Body of pancreas (tissue), 4 donors: ENCODE results near the gene ACOT7. TPM values are rescaled to one million over a fixed set of nuclear protein-coding genes. Genes with fewer than 3 reads are reported as not detected.
"Not testable (repeated sequence)": the region's sequence is repeated elsewhere in the genome, so short reads cannot be mapped to it uniquely, and the experiment has no call there.

Experiments
- ATAC-seq: fragments of 150-250 bp; one replicate; pipeline ENCODE4 v1.9.1; 2016
- DNase-seq, 4 donors: peaks; one replicate each; pipeline ENCODE4 v3.0.0-alpha.2; 2019
- H3K27ac ChIP-seq, 4 donors: fragments of 200-600 bp; sonication (generic); 1 replicate in 3 of 4; 2 replicates in 1 of 4; pipeline versions ENCODE4 v1.5.1 to v1.6.1; 2016 to 2019; ENCODE audit warnings: mild to moderate bottlenecking in 1 of 4, mixed read lengths in 1 of 4, moderate library complexity in 1 of 4
- H3K27me3 ChIP-seq, 2 donors: fragments of 200-600 bp; sonication (generic); one replicate each; pipeline ENCODE4 v1.6.0; 2016; ENCODE audit warnings: mild to moderate bottlenecking in 1 of 2
- H3K36me3 ChIP-seq, 2 donors: fragments of 200-600 bp; sonication (generic); replicated peaks in 1 of 2; 2 replicates each; pipeline ENCODE4 v1.5.1; 2016; ENCODE audit warnings: low read depth in 2 of 2; ENCODE audit not compliant: insufficient read depth in 1 of 2
- H3K4me1 ChIP-seq: fragments of 200-600 bp; sonication (generic); one replicate; pipeline ENCODE4 v1.6.0; 2016
- H3K4me3 ChIP-seq, 2 donors: fragments of 200-600 bp; sonication (generic); 1 replicate in 1 of 2; 2 replicates in 1 of 2; pipeline ENCODE4 v1.5.1; 2016 to 2019
- H3K9me3 ChIP-seq, 3 donors: fragments of 200-600 bp; sonication (generic); 1 replicate in 2 of 3; 2 replicates in 1 of 3; pipeline ENCODE4 v1.5.1; 2016
- CTCF ChIP-seq, 7 experiments: fragments of 450-650 bp in 4 of 7; fragments of 200-600 bp in 3 of 7; sonication (generic) in 3 of 7; IDR thresholded peaks; one replicate each; pipeline ENCODE4 v1.5.1; 2016 to 2019; ENCODE audit warnings: antibody characterized with exemption in 7 of 7
- POLR2A ChIP-seq, 3 donors: fragments of 450-650 bp; IDR thresholded peaks; one replicate each; pipeline ENCODE4 v1.6.1; 2016; ENCODE audit warnings: antibody characterized with exemption in 3 of 3, mild to moderate bottlenecking in 2 of 3
- WGBS, 2 donors: methylation state at CpG; one replicate each; pipeline ENCODE4 v1.1.5; 2017; 5-methylcytosine and 5-hydroxymethylcytosine counted together
- intact Hi-C: fragments of 100-400 bp; cut with DNase I; formaldehyde crosslinking; loops from one replicate; pipeline ENCODE4 v1.15.1; 2023
- total RNA-seq, 2 donors: library from RNA; depleted of rRNA; stranded (reverse); fragments of >200 nt; gene quantifications; one replicate each; pipeline ENCODE4 v1.1.0, GENCODE V29; 2016

ACOT7 gene
- total RNA-seq, 2 donors from 2014 or later = 6.0 to 33.0 TPM

GRCh38 chr1:6408023-6408422, 14.5 kb upstream of the ACOT7 start:
- ATAC-seq (no peak), DNase-seq (no peak)
- H3K36me3 ChIP-seq = no peaks in the 10 kb centered on the region
- no peak overlapping the region for H3K4me3 ChIP-seq
- H3K9me3 ChIP-seq = no peaks in the 10 kb centered on the region
- no peaks in the 10 kb centered on the region for H3K4me1 ChIP-seq
- WGBS, 2 donors = 73 to 76% methylated on average over 6 of the region's 6 CpGs
- H3K27ac ChIP-seq = no peak overlapping the region
- H3K27me3 ChIP-seq = no peaks in the 10 kb centered on the region
- TF ChIP-seq CTCF (IDR thresholded peaks at IDR 0.05) = no peak
- no peak for TF ChIP-seq POLR2A (IDR thresholded peaks at IDR 0.05)
- intact Hi-C loops = loop anchor here (5.0 kb wide), 1 partner anchor 51 kb away; no protein-coding TSS in a partner anchor

GRCh38 chr1:6401673-6402072, 8.1 kb upstream of the ACOT7 start:
- WGBS, 2 donors = 52 to 57% methylated on average over 6 of the region's 6 CpGs
- DNase-seq (no peak), ATAC-seq (no peak)

GRCh38 chr1:6399294-6399693, 5.7 kb upstream of the ACOT7 start:
- intact Hi-C loops = no loop called here
- WGBS, 2 donors = 79 to 81% methylated on average over 3 of the region's 3 CpGs
- no peak for TF ChIP-seq CTCF (IDR thresholded peaks at IDR 0.05)
- no peak for TF ChIP-seq POLR2A (IDR thresholded peaks at IDR 0.05)

More at GRCh38 chr1:6401673-6402072, 8.1 kb upstream of the ACOT7 start:
- Histone ChIP-seq H3K4me3 (no peak overlapping the region), H3K36me3 (no peaks in the 10 kb centered on the region), H3K9me3 (no peaks in the 10 kb centered on the region), H3K27ac (no peak overlapping the region), H3K27me3 (no peaks in the 10 kb centered on the region), H3K4me1 (no peaks in the 10 kb centered on the region)
- intact Hi-C loops = loop anchor here (5.0 kb wide), 2 partner anchors 34 to 154 kb away; no protein-coding TSS in a partner anchor
- no peak for TF ChIP-seq CTCF (IDR thresholded peaks at IDR 0.05)
- TF ChIP-seq POLR2A (IDR thresholded peaks at IDR 0.05) = no peak

GRCh38 chr1:6397844-6398441, 4.4 kb upstream of the ACOT7 start:
- WGBS, 2 donors = 50 to 51% methylated on average over 10 of the region's 10 CpGs
- H3K4me3 ChIP-seq = no peak overlapping the region
- no peak overlapping the region for H3K27ac ChIP-seq
- no peaks in the 10 kb centered on the region for H3K27me3 ChIP-seq
- H3K4me1 ChIP-seq = peaks cover 4% of the 10 kb centered on the region
- ATAC-seq (no peak), DNase-seq (no peak)
- no peaks in the 10 kb centered on the region for H3K9me3 ChIP-seq
- intact Hi-C loops = no loop called here
- H3K36me3 ChIP-seq = no peaks in the 10 kb centered on the region
- TF ChIP-seq POLR2A (IDR thresholded peaks at IDR 0.05) (no peak), CTCF (IDR thresholded peaks at IDR 0.05) (no peak)

More at GRCh38 chr1:6399294-6399693, 5.7 kb upstream of the ACOT7 start:
- no peaks in the 10 kb centered on the region for H3K9me3 ChIP-seq
- no peak for DNase-seq
- H3K4me3 ChIP-seq = no peak overlapping the region
- H3K4me1 ChIP-seq = peaks cover 1% of the 10 kb centered on the region
- ATAC-seq = no peak
- no peaks in the 10 kb centered on the region for H3K27me3 ChIP-seq
- H3K27ac ChIP-seq = no peak overlapping the region
- no peaks in the 10 kb centered on the region for H3K36me3 ChIP-seq

- Histone ChIP-seq H3K4me3 (no peak overlapping the region), H3K36me3 (no peaks in the 10 kb centered on the region), H3K9me3 (no peaks in the 10 kb centered on the region), H3K4me1 (peaks cover 13% of the 10 kb centered on the region), H3K27me3 (no peaks in the 10 kb centered on the region), H3K27ac (no peak overlapping the region)
- no peak for ATAC-seq
- no peak for DNase-seq
- TF ChIP-seq POLR2A (IDR thresholded peaks at IDR 0.05) (no peak), CTCF (IDR thresholded peaks at IDR 0.05) (peak in 1 of 7 experiments; percentile 9)
- intact Hi-C loops = no loop called here
Measured at GRCh38 chr1:6396998-6397397, 3.4 kb upstream of the ACOT7 start.

GRCh38 chr1:6395781-6396244, 2.2 kb upstream of the ACOT7 start:
- H3K27ac ChIP-seq, H3K36me3 ChIP-seq, ATAC-seq, H3K27me3 ChIP-seq, H3K4me3 ChIP-seq, DNase-seq, intact Hi-C loops, H3K9me3 ChIP-seq: not testable (repeated sequence)
- peaks cover 17% of the 10 kb centered on the region for H3K4me1 ChIP-seq
- WGBS, 2 donors = 89 to 94% methylated on average over 12 to 31 of the region's 34 CpGs

- H3K4me3 ChIP-seq, H3K27ac ChIP-seq, ATAC-seq, DNase-seq, H3K36me3 ChIP-seq, intact Hi-C loops, H3K9me3 ChIP-seq, H3K27me3 ChIP-seq: not testable (repeated sequence)
- H3K4me1 ChIP-seq = peaks cover 17% of the 10 kb centered on the region
- WGBS, 2 donors = 78 to 92% methylated on average over 5 to 8 of the region's 8 CpGs
Measured at GRCh38 chr1:6395130-6395529, 1.6 kb upstream of the ACOT7 start.
